ENCODE data around the gene FBXO42. TPM values are rescaled to one million over a fixed set of nuclear protein-coding genes. Genes with fewer than 3 reads are reported as not detected.

FBXO42 gene
- total and polyA plus RNA-seq, 2 of the 13 experiments (the other 11 are each of a cell fraction or from before 2014, with no cell fraction given) = 7.6 to 17.5 TPM

GRCh38 chr1:16352842-16353535 lies 709 bp upstream of the FBXO42 start (continued):
- TF ChIP-seq, protein P1, sequence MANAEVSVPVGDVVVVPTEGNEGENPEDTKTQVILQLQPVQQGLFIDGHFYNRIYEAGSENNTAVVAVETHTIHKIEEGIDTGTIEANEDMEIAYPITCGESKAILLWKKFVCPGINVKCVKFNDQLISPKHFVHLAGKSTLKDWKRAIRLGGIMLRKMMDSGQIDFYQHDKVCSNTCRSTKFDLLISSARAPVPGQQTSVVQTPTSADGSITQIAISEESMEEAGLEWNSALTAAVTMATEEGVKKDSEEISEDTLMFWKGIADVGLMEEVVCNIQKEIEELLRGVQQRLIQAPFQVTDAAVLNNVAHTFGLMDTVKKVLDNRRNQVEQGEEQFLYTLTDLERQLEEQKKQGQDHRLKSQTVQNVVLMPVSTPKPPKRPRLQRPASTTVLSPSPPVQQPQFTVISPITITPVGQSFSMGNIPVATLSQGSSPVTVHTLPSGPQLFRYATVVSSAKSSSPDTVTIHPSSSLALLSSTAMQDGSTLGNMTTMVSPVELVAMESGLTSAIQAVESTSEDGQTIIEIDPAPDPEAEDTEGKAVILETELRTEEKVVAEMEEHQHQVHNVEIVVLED (CRISPR knock-in tag; IDR thresholded peaks at IDR 0.05; ENCODE audit: borderline replicate concordance) = no peak
- TF ChIP-seq ZNF777 (CRISPR knock-in tag; IDR thresholded peaks at IDR 0.05) (no peak), POLR2AphosphoS5 (IDR thresholded peaks at IDR 0.05; ENCODE audit: low read depth, low read length) (no peak), HOXA5 (CRISPR knock-in tag; IDR thresholded peaks at IDR 0.05) (no peak), ZNF160 (CRISPR knock-in tag; IDR thresholded peaks at IDR 0.05) (no peak), EP300 (IDR thresholded peaks at IDR 0.05; ENCODE audit: low read depth in 2 of 2, low read length in 2 of 2) (no peak), EP300 (CRISPR knock-in tag; IDR thresholded peaks at IDR 0.05; ENCODE audit: borderline replicate concordance) (no peak), SNAI1 (CRISPR knock-in tag; IDR thresholded peaks at IDR 0.05; ENCODE audit: borderline replicate concordance) (no peak), ZFX (CRISPR knock-in tag; IDR thresholded peaks at IDR 0.05; ENCODE audit: low read depth) (no peak), TBP (CRISPR knock-in tag; IDR thresholded peaks at IDR 0.05) (no peak), ZBTB7B (CRISPR knock-in tag; IDR thresholded peaks at IDR 0.05) (no peak)
- TF ChIP-seq, protein P2, sequence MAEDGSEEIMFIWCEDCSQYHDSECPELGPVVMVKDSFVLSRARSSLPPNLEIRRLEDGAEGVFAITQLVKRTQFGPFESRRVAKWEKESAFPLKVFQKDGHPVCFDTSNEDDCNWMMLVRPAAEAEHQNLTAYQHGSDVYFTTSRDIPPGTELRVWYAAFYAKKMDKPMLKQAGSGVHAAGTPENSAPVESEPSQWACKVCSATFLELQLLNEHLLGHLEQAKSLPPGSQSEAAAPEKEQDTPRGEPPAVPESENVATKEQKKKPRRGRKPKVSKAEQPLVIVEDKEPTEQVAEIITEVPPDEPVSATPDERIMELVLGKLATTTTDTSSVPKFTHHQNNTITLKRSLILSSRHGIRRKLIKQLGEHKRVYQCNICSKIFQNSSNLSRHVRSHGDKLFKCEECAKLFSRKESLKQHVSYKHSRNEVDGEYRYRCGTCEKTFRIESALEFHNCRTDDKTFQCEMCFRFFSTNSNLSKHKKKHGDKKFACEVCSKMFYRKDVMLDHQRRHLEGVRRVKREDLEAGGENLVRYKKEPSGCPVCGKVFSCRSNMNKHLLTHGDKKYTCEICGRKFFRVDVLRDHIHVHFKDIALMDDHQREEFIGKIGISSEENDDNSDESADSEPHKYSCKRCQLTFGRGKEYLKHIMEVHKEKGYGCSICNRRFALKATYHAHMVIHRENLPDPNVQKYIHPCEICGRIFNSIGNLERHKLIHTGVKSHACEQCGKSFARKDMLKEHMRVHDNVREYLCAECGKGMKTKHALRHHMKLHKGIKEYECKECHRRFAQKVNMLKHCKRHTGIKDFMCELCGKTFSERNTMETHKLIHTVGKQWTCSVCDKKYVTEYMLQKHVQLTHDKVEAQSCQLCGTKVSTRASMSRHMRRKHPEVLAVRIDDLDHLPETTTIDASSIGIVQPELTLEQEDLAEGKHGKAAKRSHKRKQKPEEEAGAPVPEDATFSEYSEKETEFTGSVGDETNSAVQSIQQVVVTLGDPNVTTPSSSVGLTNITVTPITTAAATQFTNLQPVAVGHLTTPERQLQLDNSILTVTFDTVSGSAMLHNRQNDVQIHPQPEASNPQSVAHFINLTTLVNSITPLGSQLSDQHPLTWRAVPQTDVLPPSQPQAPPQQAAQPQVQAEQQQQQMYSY (CRISPR knock-in tag; IDR thresholded peaks at IDR 0.05) = no peak
- TF ChIP-seq, protein P3, sequence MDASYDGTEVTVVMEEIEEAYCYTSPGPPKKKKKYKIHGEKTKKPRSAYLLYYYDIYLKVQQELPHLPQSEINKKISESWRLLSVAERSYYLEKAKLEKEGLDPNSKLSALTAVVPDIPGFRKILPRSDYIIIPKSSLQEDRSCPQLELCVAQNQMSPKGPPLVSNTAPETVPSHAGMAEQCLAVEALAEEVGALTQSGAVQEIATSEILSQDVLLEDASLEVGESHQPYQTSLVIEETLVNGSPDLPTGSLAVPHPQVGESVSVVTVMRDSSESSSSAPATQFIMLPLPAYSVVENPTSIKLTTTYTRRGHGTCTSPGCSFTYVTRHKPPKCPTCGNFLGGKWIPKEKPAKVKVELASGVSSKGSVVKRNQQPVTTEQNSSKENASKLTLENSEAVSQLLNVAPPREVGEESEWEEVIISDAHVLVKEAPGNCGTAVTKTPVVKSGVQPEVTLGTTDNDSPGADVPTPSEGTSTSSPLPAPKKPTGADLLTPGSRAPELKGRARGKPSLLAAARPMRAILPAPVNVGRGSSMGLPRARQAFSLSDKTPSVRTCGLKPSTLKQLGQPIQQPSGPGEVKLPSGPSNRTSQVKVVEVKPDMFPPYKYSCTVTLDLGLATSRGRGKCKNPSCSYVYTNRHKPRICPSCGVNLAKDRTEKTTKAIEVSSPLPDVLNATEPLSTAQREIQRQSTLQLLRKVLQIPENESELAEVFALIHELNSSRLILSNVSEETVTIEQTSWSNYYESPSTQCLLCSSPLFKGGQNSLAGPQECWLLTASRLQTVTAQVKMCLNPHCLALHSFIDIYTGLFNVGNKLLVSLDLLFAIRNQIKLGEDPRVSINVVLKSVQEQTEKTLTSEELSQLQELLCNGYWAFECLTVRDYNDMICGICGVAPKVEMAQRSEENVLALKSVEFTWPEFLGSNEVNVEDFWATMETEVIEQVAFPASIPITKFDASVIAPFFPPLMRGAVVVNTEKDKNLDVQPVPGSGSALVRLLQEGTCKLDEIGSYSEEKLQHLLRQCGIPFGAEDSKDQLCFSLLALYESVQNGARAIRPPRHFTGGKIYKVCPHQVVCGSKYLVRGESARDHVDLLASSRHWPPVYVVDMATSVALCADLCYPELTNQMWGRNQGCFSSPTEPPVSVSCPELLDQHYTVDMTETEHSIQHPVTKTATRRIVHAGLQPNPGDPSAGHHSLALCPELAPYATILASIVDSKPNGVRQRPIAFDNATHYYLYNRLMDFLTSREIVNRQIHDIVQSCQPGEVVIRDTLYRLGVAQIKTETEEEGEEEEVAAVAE (CRISPR knock-in tag; IDR thresholded peaks at IDR 0.05; ENCODE audit: borderline replicate concordance) = no peak
- TF ChIP-seq, protein P4, sequence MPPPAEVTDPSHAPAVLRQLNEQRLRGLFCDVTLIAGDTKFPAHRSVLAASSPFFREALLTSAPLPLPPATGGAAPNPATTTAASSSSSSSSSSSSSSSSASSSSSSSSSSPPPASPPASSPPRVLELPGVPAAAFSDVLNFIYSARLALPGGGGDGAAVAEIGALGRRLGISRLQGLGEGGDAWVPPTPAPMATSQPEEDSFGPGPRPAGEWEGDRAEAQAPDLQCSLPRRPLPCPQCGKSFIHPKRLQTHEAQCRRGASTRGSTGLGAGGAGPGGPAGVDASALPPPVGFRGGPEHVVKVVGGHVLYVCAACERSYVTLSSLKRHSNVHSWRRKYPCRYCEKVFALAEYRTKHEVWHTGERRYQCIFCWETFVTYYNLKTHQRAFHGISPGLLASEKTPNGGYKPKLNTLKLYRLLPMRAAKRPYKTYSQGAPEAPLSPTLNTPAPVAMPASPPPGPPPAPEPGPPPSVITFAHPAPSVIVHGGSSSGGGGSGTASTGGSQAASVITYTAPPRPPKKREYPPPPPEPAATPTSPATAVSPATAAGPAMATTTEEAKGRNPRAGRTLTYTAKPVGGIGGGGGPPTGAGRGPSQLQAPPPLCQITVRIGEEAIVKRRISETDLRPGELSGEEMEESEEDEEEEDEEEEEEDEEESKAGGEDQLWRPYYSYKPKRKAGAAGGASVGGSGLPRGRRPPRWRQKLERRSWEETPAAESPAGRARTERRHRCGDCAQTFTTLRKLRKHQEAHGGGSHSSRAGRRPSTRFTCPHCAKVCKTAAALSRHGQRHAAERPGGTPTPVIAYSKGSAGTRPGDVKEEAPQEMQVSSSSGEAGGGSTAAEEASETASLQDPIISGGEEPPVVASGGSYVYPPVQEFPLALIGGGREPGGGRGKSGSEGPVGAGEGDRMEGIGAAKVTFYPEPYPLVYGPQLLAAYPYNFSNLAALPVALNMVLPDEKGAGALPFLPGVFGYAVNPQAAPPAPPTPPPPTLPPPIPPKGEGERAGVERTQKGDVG (CRISPR knock-in tag; IDR thresholded peaks at IDR 0.05; ENCODE audit: borderline replicate concordance) = no peak
